Measurements from ENCODE around the gene QRICH1. TPM values are rescaled to one million over a fixed set of nuclear protein-coding genes. Genes with fewer than 3 reads are reported as not detected.

Gene QRICH1
- total RNA-seq, 1 experiment from 2014 or later = 151 TPM

DNA sequence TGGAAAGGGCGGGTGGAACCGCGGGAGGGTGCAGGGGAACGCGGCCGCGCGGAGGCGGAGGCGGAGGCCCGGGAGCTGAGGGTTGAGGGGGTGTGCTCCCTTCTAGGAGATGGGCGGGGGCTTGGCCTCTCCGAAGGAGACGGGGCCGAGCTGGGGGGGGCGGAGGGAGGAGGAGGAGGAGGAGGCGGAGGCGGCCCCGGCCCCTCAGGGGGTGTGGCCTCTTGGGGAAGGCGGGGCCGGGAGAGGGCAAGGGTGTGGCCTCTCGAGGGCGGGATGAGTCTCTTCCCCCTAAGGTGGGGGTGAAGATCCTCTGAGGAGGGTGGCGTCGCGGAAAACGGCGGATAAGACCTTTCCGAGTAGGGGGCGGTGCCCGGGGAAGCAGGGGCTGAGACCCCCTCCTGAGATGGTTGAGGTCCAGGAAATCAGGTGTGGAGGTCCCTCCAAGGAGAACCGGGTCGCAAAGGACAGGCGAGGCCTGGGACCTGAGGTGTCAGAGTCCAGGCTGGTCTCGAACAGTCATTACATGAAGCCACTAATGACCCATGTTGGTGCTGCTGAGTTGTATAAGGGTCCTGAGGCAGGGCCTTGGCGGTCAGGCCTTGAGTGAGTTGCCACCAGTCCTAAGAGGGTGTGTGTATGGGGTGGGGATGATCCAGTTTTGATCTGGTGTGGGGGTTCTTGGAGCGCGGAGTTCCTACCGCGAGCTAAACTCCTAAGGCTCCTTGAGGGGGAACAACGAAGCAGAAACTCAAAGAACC is 85.9 kb downstream of the QRICH1 start:
- peaks cover 13% of the 10 kb centered on the region for H3K23me2 ChIP-seq (ENCODE audit: insufficient read length, low read depth, low read length, poor library complexity, severe bottlenecking)
- no peak overlapping the region for H3K27ac ChIP-seq (ENCODE audit: insufficient read length, low read depth, low read length)
- no peaks in the 10 kb centered on the region; the same call in 1 of the 2 replicates for H3K4me1 ChIP-seq (ENCODE audit: insufficient read depth, low read length)
- no peak overlapping the region for H4K91ac ChIP-seq (ENCODE audit: insufficient read length, low read depth, low read length)
- peak overlapping the region; percentile 99 to 100 for H3K4me3 Mint-ChIP-seq
- H3K9me3 ChIP-seq (ENCODE audit: control insufficient read depth, low read depth, low read length) = no peaks in the 10 kb centered on the region
- peaks cover 9 to 35% (median 33%) of the 10 kb centered on the region in 3 experiments for H3K36me3 Mint-ChIP-seq (ENCODE audit: insufficient read depth in 1 of 3, low read depth in 3 of 3)
- no peak overlapping the region for H2AK5ac ChIP-seq (ENCODE audit: insufficient read length, low read length)
- peak overlapping the region; percentile 10 for H2BK120ac ChIP-seq (ENCODE audit: low read depth, low read length, poor library complexity, severe bottlenecking)
- H3K9ac ChIP-seq (ENCODE audit: extremely low read depth, insufficient read length, low read length) = peak overlapping the region; percentile 83
- no peak overlapping the region for H3K56ac ChIP-seq (ENCODE audit: insufficient read length, low read depth, low read length)
- H3K27me3 ChIP-seq (ENCODE audit: insufficient read depth, low read length) = no peaks in the 10 kb centered on the region
- no peak overlapping the region; the same call in 1 of the 2 replicates for H3K4ac ChIP-seq (ENCODE audit: low read depth, low read length)
- peak; percentile 94 for DNase-seq
- no peak overlapping the region for H2BK15ac ChIP-seq (ENCODE audit: low read depth, low read length)
- no CpG with 5 or more reads among the region's 41 CpGs for WGBS (ENCODE audit: extremely low coverage, insufficient read length, low lambda C conversion rate)
- peak overlapping the region; percentile 97 for H3K18ac ChIP-seq (ENCODE audit: insufficient read length, low read depth, low read length)
- H2AFZ ChIP-seq (ENCODE audit: low read length) = no peak overlapping the region
- H3K27ac Mint-ChIP-seq = peak overlapping the region; percentile 99 to 100 (median 100)
- no peaks in the 10 kb centered on the region; the same call in 1 of the 2 replicates for H3K27me3 Mint-ChIP-seq (ENCODE audit: low read depth)
- peak overlapping the region; percentile 94 for H3K14ac ChIP-seq (ENCODE audit: insufficient read depth, low read length)
- peaks cover 10% of the 10 kb centered on the region; the same call in 1 of the 2 replicates for H3K79me2 ChIP-seq (ENCODE audit: insufficient read depth, low read length)
- H2BK5ac ChIP-seq (ENCODE audit: insufficient read length, low read length) = no peak overlapping the region
- TF ChIP-seq, protein P1, sequence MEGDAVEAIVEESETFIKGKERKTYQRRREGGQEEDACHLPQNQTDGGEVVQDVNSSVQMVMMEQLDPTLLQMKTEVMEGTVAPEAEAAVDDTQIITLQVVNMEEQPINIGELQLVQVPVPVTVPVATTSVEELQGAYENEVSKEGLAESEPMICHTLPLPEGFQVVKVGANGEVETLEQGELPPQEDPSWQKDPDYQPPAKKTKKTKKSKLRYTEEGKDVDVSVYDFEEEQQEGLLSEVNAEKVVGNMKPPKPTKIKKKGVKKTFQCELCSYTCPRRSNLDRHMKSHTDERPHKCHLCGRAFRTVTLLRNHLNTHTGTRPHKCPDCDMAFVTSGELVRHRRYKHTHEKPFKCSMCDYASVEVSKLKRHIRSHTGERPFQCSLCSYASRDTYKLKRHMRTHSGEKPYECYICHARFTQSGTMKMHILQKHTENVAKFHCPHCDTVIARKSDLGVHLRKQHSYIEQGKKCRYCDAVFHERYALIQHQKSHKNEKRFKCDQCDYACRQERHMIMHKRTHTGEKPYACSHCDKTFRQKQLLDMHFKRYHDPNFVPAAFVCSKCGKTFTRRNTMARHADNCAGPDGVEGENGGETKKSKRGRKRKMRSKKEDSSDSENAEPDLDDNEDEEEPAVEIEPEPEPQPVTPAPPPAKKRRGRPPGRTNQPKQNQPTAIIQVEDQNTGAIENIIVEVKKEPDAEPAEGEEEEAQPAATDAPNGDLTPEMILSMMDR (conservative IDR thresholded peaks at IDR 0.05) = no peak; the same call in 2 of the 3 replicates
- peaks cover 12 to 13% of the 10 kb centered on the region in 2 experiments for H3K4me1 Mint-ChIP-seq
- H2BK20ac ChIP-seq (ENCODE audit: low read depth, low read length, poor library complexity, severe bottlenecking) = no peak overlapping the region
- no peak overlapping the region for H2BK12ac ChIP-seq (ENCODE audit: insufficient read length, low read depth, low read length)
- H3K23ac ChIP-seq (ENCODE audit: insufficient read length, low read depth, low read length) = no peak overlapping the region
- H3T11ph ChIP-seq (ENCODE audit: low read length) = no peak overlapping the region
- no peaks in the 10 kb centered on the region; a peak in 1 of 5 replicates for H3K9me3 Mint-ChIP-seq
- H3K4me2 ChIP-seq (ENCODE audit: insufficient read depth, insufficient read length, low read length) = peak overlapping the region; percentile 78
- H4K20me1 ChIP-seq (ENCODE audit: control insufficient read depth, insufficient read depth, insufficient read length) = no peaks in the 10 kb centered on the region
- H3K79me1 ChIP-seq (ENCODE audit: insufficient read depth, low read depth, low read length, poor library complexity, severe bottlenecking) = no peaks in the 10 kb centered on the region
- no peak overlapping the region for H4K8ac ChIP-seq (replicated peaks; ENCODE audit: insufficient read length, low read depth, low read length)
- peak overlapping the region; percentile 66 for H4K5ac ChIP-seq (ENCODE audit: insufficient read length, low read depth, low read length)
